Peyer's patch (tissue), 4 donors: ENCODE results near the gene CT45A1.

Experiments
- POLR2A ChIP-seq, 2 donors: fragments of 450-650 bp; IDR thresholded peaks; one replicate each; pipeline ENCODE4 v1.5.1; 2017; ENCODE audit warnings: antibody characterized with exemption in 2 of 2, mild to moderate bottlenecking in 2 of 2, moderate library complexity in 2 of 2
- TF ChIP-seq, protein P1 (sequence below), 6 experiments: fragments of 450-650 bp in 4 of 6; fragments of 200-600 bp in 2 of 6; sonication (generic) in 1 of 6; IDR thresholded peaks; one replicate each; pipeline ENCODE4 v1.5.1; 2017 to 2019; ENCODE audit warnings: antibody characterized with exemption in 6 of 6, mild to moderate bottlenecking in 3 of 6, moderate library complexity in 1 of 6

DNA sequence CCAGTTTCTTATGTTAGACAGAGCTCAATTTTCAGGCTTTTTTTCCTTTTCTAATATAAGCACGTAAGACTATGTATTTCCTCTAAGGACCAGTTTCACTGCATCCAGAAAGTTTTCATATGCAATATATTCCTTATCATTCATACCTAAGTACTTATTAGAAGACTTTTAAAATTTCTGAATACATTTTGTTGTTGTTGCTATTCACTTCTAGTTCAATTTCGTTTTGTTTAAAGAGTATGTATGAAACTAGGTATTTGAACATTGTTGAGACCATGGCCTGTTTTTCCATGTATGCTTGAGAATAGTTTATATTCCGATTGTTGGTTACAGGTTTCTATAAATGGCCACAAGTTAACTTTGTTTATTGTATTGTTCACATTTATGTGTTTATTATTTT is 18.0 kb upstream of the CT45A1 start:
- TF ChIP-seq, protein P1, sequence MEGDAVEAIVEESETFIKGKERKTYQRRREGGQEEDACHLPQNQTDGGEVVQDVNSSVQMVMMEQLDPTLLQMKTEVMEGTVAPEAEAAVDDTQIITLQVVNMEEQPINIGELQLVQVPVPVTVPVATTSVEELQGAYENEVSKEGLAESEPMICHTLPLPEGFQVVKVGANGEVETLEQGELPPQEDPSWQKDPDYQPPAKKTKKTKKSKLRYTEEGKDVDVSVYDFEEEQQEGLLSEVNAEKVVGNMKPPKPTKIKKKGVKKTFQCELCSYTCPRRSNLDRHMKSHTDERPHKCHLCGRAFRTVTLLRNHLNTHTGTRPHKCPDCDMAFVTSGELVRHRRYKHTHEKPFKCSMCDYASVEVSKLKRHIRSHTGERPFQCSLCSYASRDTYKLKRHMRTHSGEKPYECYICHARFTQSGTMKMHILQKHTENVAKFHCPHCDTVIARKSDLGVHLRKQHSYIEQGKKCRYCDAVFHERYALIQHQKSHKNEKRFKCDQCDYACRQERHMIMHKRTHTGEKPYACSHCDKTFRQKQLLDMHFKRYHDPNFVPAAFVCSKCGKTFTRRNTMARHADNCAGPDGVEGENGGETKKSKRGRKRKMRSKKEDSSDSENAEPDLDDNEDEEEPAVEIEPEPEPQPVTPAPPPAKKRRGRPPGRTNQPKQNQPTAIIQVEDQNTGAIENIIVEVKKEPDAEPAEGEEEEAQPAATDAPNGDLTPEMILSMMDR (IDR thresholded peaks at IDR 0.05), result no peak
- TF ChIP-seq POLR2A (IDR thresholded peaks at IDR 0.05), result no peak
